Esophagus squamous epithelium (tissue), 4 donors: ENCODE measurements around the gene NRG3.

ENCODE experiments used
- CTCF ChIP-seq, 6 experiments: fragments of 450-650 bp in 4 of 6; fragments of 200-600 bp in 2 of 6; sonication (generic) in 2 of 6; IDR thresholded peaks; one replicate each; pipeline ENCODE4 v1.5.1; 2016 to 2019; ENCODE audit warnings: antibody characterized with exemption in 6 of 6, mild to moderate bottlenecking in 4 of 6, moderate library complexity in 4 of 6
- POLR2A ChIP-seq, 4 donors: fragments of 450-650 bp; IDR thresholded peaks; one replicate each; pipeline ENCODE4 v1.6.1; 2017; ENCODE audit warnings: antibody characterized with exemption in 4 of 4, mild to moderate bottlenecking in 4 of 4, moderate library complexity in 3 of 4

- TF ChIP-seq CTCF (IDR thresholded peaks at IDR 0.05) = no peak
- no peak for TF ChIP-seq POLR2A (IDR thresholded peaks at IDR 0.05)
Observed at GRCh38 chr10:82284180-82284579, 409.2 kb downstream of the NRG3 start.
